ENCODE measurements around the gene LMO2. TPM values are rescaled to one million over a fixed set of nuclear protein-coding genes. Genes with fewer than 3 reads are reported as not detected.
"Not testable (repeated sequence)": the region's sequence is repeated elsewhere in the genome, so short reads cannot be mapped to it uniquely, and the experiment has no call there.

Gene LMO2
- polyA plus RNA-seq, 3 donors, result 34.9 to 37.9 (median 37.1) TPM

GRCh38 chr11:33866936-33867335 is 24.9 kb downstream of the LMO2 start:
- no peak for DNase-seq (ENCODE audit: low read depth in 3 of 3, low spot score in 2 of 3)

- no peak for DNase-seq (ENCODE audit: low read depth in 3 of 3, low spot score in 2 of 3)
These were observed 27.4 kb downstream of the LMO2 start for GRCh38 chr11:33864479-33864878.

- no peak for DNase-seq (ENCODE audit: low read depth in 3 of 3, low spot score in 2 of 3)
These were observed 28.3 kb downstream of the LMO2 start for GRCh38 chr11:33863418-33864172.

GRCh38 chr11:33861941-33862589 is 29.8 kb downstream of the LMO2 start:
- no peak for DNase-seq (ENCODE audit: low read depth in 3 of 3, low spot score in 2 of 3)

GRCh38 chr11:33861386-33861785 is 30.5 kb downstream of the LMO2 start:
- DNase-seq (ENCODE audit: low read depth in 3 of 3, low spot score in 2 of 3), result no peak

- DNase-seq (ENCODE audit: low read depth in 3 of 3, low spot score in 2 of 3), result no peak
These were observed 30.9 kb downstream of the LMO2 start for GRCh38 chr11:33860926-33861325.

GRCh38 chr11:33859306-33859705 is 32.6 kb downstream of the LMO2 start:
- DNase-seq (ENCODE audit: low read depth in 3 of 3, low spot score in 2 of 3), result no peak

- peak in 2 of 3 donors; percentile 41 to 56 for DNase-seq (ENCODE audit: low read depth in 3 of 3, low spot score in 2 of 3)
These were observed 33.9 kb downstream of the LMO2 start for GRCh38 chr11:33857933-33858371.

GRCh38 chr11:33855500-33855899 is 36.4 kb downstream of the LMO2 start:
- no peak for DNase-seq (ENCODE audit: low read depth in 3 of 3, low spot score in 2 of 3)

GRCh38 chr11:33848717-33849390 is 43.0 kb downstream of the LMO2 start:
- DNase-seq (ENCODE audit: low read depth in 3 of 3, low spot score in 2 of 3), result no peak

- no peak for DNase-seq (ENCODE audit: low read depth in 3 of 3, low spot score in 2 of 3)
These were observed 44.6 kb downstream of the LMO2 start for GRCh38 chr11:33847251-33847650.

- DNase-seq (ENCODE audit: low read depth in 3 of 3, low spot score in 2 of 3), result no peak
These were observed 47.6 kb downstream of the LMO2 start for GRCh38 chr11:33844236-33844635.

GRCh38 chr11:33843018-33843417 is 48.9 kb downstream of the LMO2 start:
- no peak for DNase-seq (ENCODE audit: low read depth in 3 of 3, low spot score in 2 of 3)

- DNase-seq (ENCODE audit: low read depth in 3 of 3, low spot score in 2 of 3), result no peak
These were observed 49.5 kb downstream of the LMO2 start for GRCh38 chr11:33842236-33842915.

- DNase-seq (ENCODE audit: low read depth in 3 of 3, low spot score in 2 of 3), result not testable (repeated sequence)
These were observed 53.6 kb downstream of the LMO2 start for GRCh38 chr11:33838234-33838633.

- DNase-seq (ENCODE audit: low read depth in 3 of 3, low spot score in 2 of 3), result not testable (repeated sequence)
These were observed 54.5 kb downstream of the LMO2 start for GRCh38 chr11:33837334-33837733.

- no peak for DNase-seq (ENCODE audit: low read depth in 3 of 3, low spot score in 2 of 3)
These were observed 56.6 kb downstream of the LMO2 start for GRCh38 chr11:33835143-33835878.

- no peak for DNase-seq (ENCODE audit: low read depth in 3 of 3, low spot score in 2 of 3)
These were observed 59.2 kb downstream of the LMO2 start for GRCh38 chr11:33832676-33833075.

- no peak for DNase-seq (ENCODE audit: low read depth in 3 of 3, low spot score in 2 of 3)
These were observed 60.8 kb downstream of the LMO2 start for GRCh38 chr11:33830903-33831648.

Measured in right renal cortex interstitium (tissue), 3 donors.